ENCODE measurements around the gene VRK3. TPM values are rescaled to one million over a fixed set of nuclear protein-coding genes. Genes with fewer than 3 reads are reported as not detected.

Gene VRK3
- total and polyA plus RNA-seq, 2 of the 4 experiments (the other 2 are of a cell fraction), result 28.7 to 35.8 TPM

- Histone ChIP-seq H3K9me1 (ENCODE audit: insufficient read depth, low read length) (no peaks in the 10 kb centered on the region; the same call in 1 of the 2 replicates), H4K5ac (ENCODE audit: low read depth, low read length) (peak within 1 kb of the TSS; percentile 78), H3K23ac (ENCODE audit: low read depth, low read length) (peak within 1 kb of the TSS; percentile 65), H2AK5ac (ENCODE audit: low read depth, low read length) (peak within 1 kb of the TSS; percentile 68), H3K9ac (ENCODE audit: low read depth, low read length) (peak within 1 kb of the TSS; percentile 82), H3K4me1 (ENCODE audit: control insufficient read depth, insufficient read depth, low read length) (no peaks in the 10 kb centered on the region), H2AFZ (replicated peaks; ENCODE audit: low read length, poor library complexity) (peak within 1 kb of the TSS; percentile 96), H2BK5ac (ENCODE audit: low read depth, low read length, poor library complexity, severe bottlenecking) (peak within 1 kb of the TSS; percentile 83), H2BK15ac (ENCODE audit: low read depth, low read length) (no peak within 1 kb of the TSS; the same call in 2 of the 3 replicates), H2BK120ac (ENCODE audit: low read depth, low read length) (peak within 1 kb of the TSS; percentile 35; the same call in 1 of the 2 replicates), H3K79me1 (ENCODE audit: low read depth in 1 of 2, low read length in 2 of 2) (peaks cover 34 to 72% of the 10 kb centered on the region in 2 experiments), H3K27ac (ENCODE audit: insufficient read depth, low read length) (peak within 1 kb of the TSS; percentile 83), H4K91ac (ENCODE audit: insufficient read depth, low read depth, low read length) (peak within 1 kb of the TSS; percentile 86), H3K9me3 (ENCODE audit: control insufficient read depth, insufficient read depth, low read length) (no peaks in the 10 kb centered on the region), H3K4ac (ENCODE audit: low read depth, low read length) (peak within 1 kb of the TSS; percentile 86), H3K27me3 (ENCODE audit: control insufficient read depth, insufficient read depth, low read length) (no peaks in the 10 kb centered on the region), H3K18ac (ENCODE audit: low read depth, low read length) (peak within 1 kb of the TSS; percentile 11), H4K20me1 (ENCODE audit: insufficient read depth, low read length) (0 out of 2 replicates have a peak, but pooled peaks cover 8% of the 10 kb centered on the region), H3K4me2 (ENCODE audit: low read depth, low read length) (peak within 1 kb of the TSS; percentile 88), H2AK9ac (replicated peaks; ENCODE audit: low read depth, low read length, poor library complexity) (peak within 1 kb of the TSS; percentile 95), H3K4me3 (ENCODE audit: insufficient read depth, low read depth, low read length) (peak within 1 kb of the TSS; percentile 87), H3K14ac (replicated peaks; ENCODE audit: low read depth, low read length) (peak within 1 kb of the TSS; percentile 95), H3K36me3 (ENCODE audit: control insufficient read depth, insufficient read depth, low read length) (peaks cover 5% of the 10 kb centered on the region), H3K56ac (ENCODE audit: extremely low read depth, insufficient read depth, low read length) (peak within 1 kb of the TSS; percentile 65), H4K8ac (ENCODE audit: low read depth in 2 of 2, low read length in 2 of 2) (peak within 1 kb of the TSS; percentile 56 to 87), H2BK20ac (ENCODE audit: low read depth, low read length) (no peak within 1 kb of the TSS; the same call in 1 of the 2 replicates)
- CTCF ChIA-PET, result no interaction called here
- BruUV-seq (replicated peaks), result no TSS peak
- TF ChIP-seq POLR2A (IDR thresholded peaks at IDR 0.05; ENCODE audit: low read depth, low read length) (peak; percentile 62; the same call in 1 of the 2 replicates), RAD21 (IDR thresholded peaks at IDR 0.05; ENCODE audit: low read length) (no peak), MXI1 (IDR thresholded peaks at IDR 0.05; ENCODE audit: borderline replicate concordance, low read depth, low read length) (peak; percentile 97), MAZ (IDR thresholded peaks at IDR 0.05; ENCODE audit: borderline replicate concordance, low read depth, low read length) (peak; percentile 12; the same call in 1 of the 2 replicates), CEBPB (IDR thresholded peaks at IDR 0.05; ENCODE audit: low read depth, low read length) (no peak), BHLHE40 (IDR thresholded peaks at IDR 0.05; ENCODE audit: low read depth, low read length) (no peak; the same call in 1 of the 2 replicates), NFE2L2 (IDR thresholded peaks at IDR 0.05; ENCODE audit: low read depth, low read length) (no peak), ELK1 (IDR thresholded peaks at IDR 0.05; ENCODE audit: borderline replicate concordance, low read depth, low read length) (no peak), CHD1 (IDR thresholded peaks at IDR 0.05; ENCODE audit: low read depth, low read length) (no peak), CTCF (conservative IDR thresholded peaks at IDR 0.05; ENCODE audit: low read depth, low read length) (no peak), FOS (IDR thresholded peaks at IDR 0.05; ENCODE audit: low read depth, low read length) (no peak), RCOR1 (IDR thresholded peaks at IDR 0.05; ENCODE audit: insufficient replicate concordance, low read length) (no peak)
- TF ChIP-seq, protein P1, sequence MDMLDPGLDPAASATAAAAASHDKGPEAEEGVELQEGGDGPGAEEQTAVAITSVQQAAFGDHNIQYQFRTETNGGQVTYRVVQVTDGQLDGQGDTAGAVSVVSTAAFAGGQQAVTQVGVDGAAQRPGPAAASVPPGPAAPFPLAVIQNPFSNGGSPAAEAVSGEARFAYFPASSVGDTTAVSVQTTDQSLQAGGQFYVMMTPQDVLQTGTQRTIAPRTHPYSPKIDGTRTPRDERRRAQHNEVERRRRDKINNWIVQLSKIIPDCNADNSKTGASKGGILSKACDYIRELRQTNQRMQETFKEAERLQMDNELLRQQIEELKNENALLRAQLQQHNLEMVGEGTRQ (IDR thresholded peaks at IDR 0.05; ENCODE audit: low read depth, low read length), result peak; percentile 41; the same call in 1 of the 2 replicates
- in situ Hi-C loops (cut with MboI; ENCODE audit: low sequenced_read_pairs) (no loop called here), dilution Hi-C loops (cut with HindIII; ENCODE audit: low sequenced_read_pairs, unreplicated experiment) (no loop called here), intact Hi-C loops (cut with micrococcal nuclease) (loop anchor here (1.0 to 5.0 kb wide), 2 partner anchors 39 to 149 kb away; partner anchors contain the start of genes AKT1S1 and TBC1D17)
- ATAC-seq (ENCODE audit: low read depth) (peak; percentile 86), DNase-seq (peak; percentile 94)
- 0% methylated on average over 16 of the region's 45 CpGs; no CpG with 5 or more reads in 1 of the 2 experiments for WGBS, 2 experiments (ENCODE audit: extremely low coverage in 2 of 2, insufficient read length in 1 of 2)
- POLR2A ChIA-PET (ENCODE audit: unreplicated experiment), result no interaction called here
Observed at GRCh38 chr19:50025794-50026549, 800 bp upstream of the VRK3 start, which contains the start of gene ZNF473. Gene ZNF473, plus strand, starts transcription at chr19:50026005. Its CDS starts 5,078 bp downstream, at chr19:50031083.

Measured in IMR-90 (cell line).